ENCODE results near the gene NOC2L. TPM values are rescaled to one million over a fixed set of nuclear protein-coding genes. Genes with fewer than 3 reads are reported as not detected.
A peak's percentile ranks its signal among the peaks of the same experiment; 100 is the strongest.

NOC2L gene
- total and polyA plus RNA-seq, 9 of the 15 experiments (the other 6 are each of a cell fraction or from before 2014, with no cell fraction given), result 4.0 to 410 (median 200) TPM

- TF ChIP-seq ZNF175 (CRISPR knock-in tag; IDR thresholded peaks at IDR 0.05; ENCODE audit: low read depth) (no peak), PYGO2 (tag; IDR thresholded peaks at IDR 0.05) (no peak), CBFB (CRISPR knock-in tag; IDR thresholded peaks at IDR 0.05) (peak; percentile 64; the same call in 1 of the 2 replicates), TAF1 (IDR thresholded peaks at IDR 0.05; ENCODE audit: control insufficient read depth, extremely low read depth, insufficient read depth, low read length, severe bottlenecking) (peak; percentile 54), SRSF7 (optimal IDR thresholded peaks at IDR 0.05; ENCODE audit: low read depth, low read length) (no peak), RBM34 (IDR thresholded peaks at IDR 0.05; ENCODE audit: borderline replicate concordance, insufficient read depth, low read length) (peak; percentile 37; the same call in 1 of the 2 replicates), BRD9 (IDR thresholded peaks at IDR 0.05; ENCODE audit: low read depth, partially characterized antibody) (no peak), ZNF639 (CRISPR knock-in tag; conservative IDR thresholded peaks at IDR 0.05 in 1 of 2, IDR thresholded peaks at IDR 0.05 in 1 of 2) (no peak), CREB5 (CRISPR knock-in tag; IDR thresholded peaks at IDR 0.05) (no peak), NUFIP1 (IDR thresholded peaks at IDR 0.05; ENCODE audit: partially characterized antibody) (no peak), JUN (IDR thresholded peaks at IDR 0.05; ENCODE audit: borderline replicate concordance, low read depth, low read length) (0 out of 2 replicates have a peak, but pooled peaks have one; percentile 16), JUN (CRISPR knock-in tag; IDR thresholded peaks at IDR 0.05; ENCODE audit: borderline replicate concordance) (no peak), LCOR (CRISPR knock-in tag; IDR thresholded peaks at IDR 0.05) (0 out of 2 replicates have a peak, but pooled peaks have one; percentile 17), ZNF212 (CRISPR knock-in tag; IDR thresholded peaks at IDR 0.05) (no peak), SPI1 (IDR thresholded peaks at IDR 0.05; ENCODE audit: borderline replicate concordance, low read depth, low read length) (no peak), JUND (IDR thresholded peaks at IDR 0.05; ENCODE audit: borderline replicate concordance, low read depth, low read length) (peak; percentile 66), JUND (tag; IDR thresholded peaks at IDR 0.05; ENCODE audit: borderline replicate concordance, low read depth, low read length) (peak; percentile 50; the same call in 1 of the 3 replicates), SIRT6 (IDR thresholded peaks at IDR 0.05; ENCODE audit: low read depth, low read length) (no peak), SAP30 (IDR thresholded peaks at IDR 0.05; ENCODE audit: borderline replicate concordance, insufficient read depth, low read depth, low read length, poor library complexity, severe bottlenecking) (no peak), CBX2 (IDR thresholded peaks at IDR 0.05; ENCODE audit: insufficient read depth, low read length, poor library complexity, severe bottlenecking) (no peak), RBM15 (IDR thresholded peaks at IDR 0.05; ENCODE audit: insufficient read depth, low read length) (no peak), RBM17 (IDR thresholded peaks at IDR 0.05; ENCODE audit: borderline replicate concordance, low read depth, low read length) (no peak), OTX1 (CRISPR knock-in tag; IDR thresholded peaks at IDR 0.05) (no peak), ZNF395 (CRISPR knock-in tag; IDR thresholded peaks at IDR 0.05) (no peak)
Measured at GRCh38 chr1:966704-967300, 7.7 kb upstream of the NOC2L start (continued).
